Right atrium auricular region (tissue), 2 donors: ENCODE results near the gene BRK1. TPM values are rescaled to one million over a fixed set of nuclear protein-coding genes. Genes with fewer than 3 reads are reported as not detected.
"Not testable (repeated sequence)": the region's sequence is repeated elsewhere in the genome, so short reads cannot be mapped to it uniquely, and the experiment has no call there.

Experiments
- DNase-seq: peaks from one replicate; pipeline ENCODE4 v3.0.0-alpha.2; 2019; ENCODE audit warnings: low spot score
- H3K27ac ChIP-seq, 2 donors: fragments of 200-600 bp; sonication (generic); 1 replicate in 1 of 2; 2 replicates in 1 of 2; pipeline ENCODE4 v1.5.1; 2016 to 2019
- H3K27me3 ChIP-seq, 2 donors: fragments of 200-600 bp; sonication (generic); one replicate each; pipeline versions ENCODE4 v1.5.1 to v1.6.0; 2017 to 2019
- H3K36me3 ChIP-seq: fragments of 200-600 bp; sonication (generic); one replicate; pipeline ENCODE4 v1.5.1; 2016
- H3K4me1 ChIP-seq, 2 donors: fragments of 200-600 bp; sonication (generic); one replicate each; pipeline versions ENCODE4 v1.5.1 to v1.6.0; 2017 to 2019
- H3K4me3 ChIP-seq, 2 donors: fragments of 200-600 bp; sonication (generic); 1 replicate in 1 of 2; 2 replicates in 1 of 2; pipeline ENCODE4 v1.5.1; 2017 to 2019; ENCODE audit warnings: mild to moderate bottlenecking in 1 of 2, moderate library complexity in 1 of 2
- H3K9me3 ChIP-seq, 2 donors: fragments of 200-600 bp; sonication (generic); one replicate each; pipeline ENCODE4 v1.5.1; 2019
- CTCF ChIP-seq, 2 donors: fragments of 200-600 bp; sonication (generic); IDR thresholded peaks; one replicate each; pipeline ENCODE4 v1.5.1; 2019; ENCODE audit warnings: antibody characterized with exemption in 2 of 2
- total RNA-seq, 2 donors: library from RNA; depleted of rRNA; stranded (reverse); fragments of >200 nt; gene quantifications; one replicate each; pipeline ENCODE4 v1.1.0, GENCODE V29; 2016

BRK1 gene
- total RNA-seq, 2 donors from 2014 or later = 58.3 to 94.3 TPM

DNA sequence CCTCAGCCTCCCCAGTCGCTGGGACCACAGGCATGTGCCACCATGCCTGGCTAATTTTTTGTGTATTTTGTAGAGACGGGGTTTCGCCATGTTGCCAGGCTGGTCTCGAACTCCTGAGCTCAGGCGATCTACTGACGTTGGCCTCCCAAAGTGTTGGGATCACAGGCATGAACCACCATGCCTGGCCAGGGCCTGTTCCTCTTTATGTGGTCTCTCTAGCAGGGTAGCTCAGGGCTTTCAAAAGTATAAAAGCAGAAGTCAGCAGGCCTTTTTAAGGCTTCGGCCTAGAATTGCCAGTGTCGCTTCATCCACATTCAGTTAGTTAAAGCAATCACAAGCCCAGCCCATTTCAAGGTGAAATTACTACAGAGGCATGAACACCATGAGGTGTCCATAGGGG, 33.8 kb downstream of the BRK1 start:
- peaks cover 0 to 3% of the 10 kb centered on the region in 2 donors for H3K4me1 ChIP-seq
- DNase-seq = no peak
- no peaks in the 10 kb centered on the region for H3K27me3 ChIP-seq
- no peak for TF ChIP-seq CTCF (IDR thresholded peaks at IDR 0.05)
- no peaks in the 10 kb centered on the region for H3K9me3 ChIP-seq
- H3K27ac ChIP-seq = no peak overlapping the region
- H3K36me3 ChIP-seq = peaks cover 52% of the 10 kb centered on the region
- H3K4me3 ChIP-seq = no peak overlapping the region

DNA sequence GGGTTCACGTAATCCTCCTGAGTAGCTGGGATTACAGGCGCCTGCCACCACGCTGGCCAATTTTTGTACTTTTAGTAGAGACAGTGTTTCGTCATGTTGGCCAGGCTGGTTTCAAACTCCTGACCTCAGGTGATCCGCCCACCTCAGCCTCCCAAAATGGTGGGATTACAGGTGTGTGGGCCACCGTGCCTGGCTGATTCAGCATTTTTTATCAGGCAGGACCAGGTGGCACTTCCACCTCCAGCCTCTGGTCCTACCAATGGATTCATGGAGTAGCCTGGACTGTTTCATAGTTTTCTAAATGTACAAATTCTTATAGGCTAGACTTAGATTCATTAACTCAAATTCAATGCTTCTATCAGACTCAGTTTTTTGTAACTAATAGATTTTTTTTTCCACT, 35.5 kb downstream of the BRK1 start:
- DNase-seq = no peak
- no peaks in the 10 kb centered on the region for H3K9me3 ChIP-seq
- no peaks in the 10 kb centered on the region for H3K4me1 ChIP-seq
- H3K27ac ChIP-seq = no peak overlapping the region
- no peak overlapping the region for H3K4me3 ChIP-seq
- H3K36me3 ChIP-seq = peaks cover 52% of the 10 kb centered on the region
- H3K27me3 ChIP-seq = no peaks in the 10 kb centered on the region
- no peak for TF ChIP-seq CTCF (IDR thresholded peaks at IDR 0.05)

DNA sequence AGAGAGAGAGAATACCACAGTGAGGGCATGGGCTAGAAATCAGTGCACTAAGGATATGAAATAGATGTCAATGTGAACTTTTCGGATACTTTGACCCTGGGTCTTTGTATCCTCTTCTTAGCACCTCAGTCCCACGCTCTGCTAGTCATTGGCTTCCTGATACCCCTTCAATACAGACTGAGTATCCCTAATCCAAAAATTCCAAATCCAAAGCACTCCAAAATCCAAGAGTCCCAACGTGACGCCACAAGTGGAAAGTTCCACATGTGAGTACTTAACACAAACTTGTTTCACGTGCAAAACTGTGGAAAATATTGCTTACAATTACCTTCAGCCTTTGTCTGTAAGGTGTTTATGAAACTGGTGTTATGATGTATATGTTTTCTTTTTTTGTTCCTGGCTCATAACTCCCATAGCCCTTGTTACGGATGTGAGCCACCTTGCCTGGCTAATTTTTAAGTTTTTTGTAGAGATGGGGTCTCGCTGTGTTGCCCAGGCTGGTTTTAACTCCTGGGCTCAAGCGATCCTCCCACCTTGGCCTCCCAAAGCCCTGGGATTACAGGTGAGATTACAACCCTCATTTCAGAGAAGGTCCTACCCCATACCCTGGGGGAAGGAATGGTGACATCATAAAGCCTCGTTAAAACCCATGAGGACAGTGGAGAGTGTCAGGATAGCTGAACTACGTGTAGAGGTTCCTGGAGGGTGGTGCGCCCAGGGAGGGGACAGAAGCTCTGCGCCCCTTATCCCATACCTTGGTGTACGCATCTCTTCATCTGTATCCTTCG, 39.1 kb downstream of the BRK1 start:
- H3K4me3 ChIP-seq = no peak overlapping the region
- TF ChIP-seq CTCF (IDR thresholded peaks at IDR 0.05) = no peak
- no peaks in the 10 kb centered on the region for H3K9me3 ChIP-seq
- no peaks in the 10 kb centered on the region for H3K4me1 ChIP-seq
- H3K27ac ChIP-seq = no peak overlapping the region
- no peaks in the 10 kb centered on the region for H3K27me3 ChIP-seq
- no peak for DNase-seq
- peaks cover 37% of the 10 kb centered on the region for H3K36me3 ChIP-seq

DNA sequence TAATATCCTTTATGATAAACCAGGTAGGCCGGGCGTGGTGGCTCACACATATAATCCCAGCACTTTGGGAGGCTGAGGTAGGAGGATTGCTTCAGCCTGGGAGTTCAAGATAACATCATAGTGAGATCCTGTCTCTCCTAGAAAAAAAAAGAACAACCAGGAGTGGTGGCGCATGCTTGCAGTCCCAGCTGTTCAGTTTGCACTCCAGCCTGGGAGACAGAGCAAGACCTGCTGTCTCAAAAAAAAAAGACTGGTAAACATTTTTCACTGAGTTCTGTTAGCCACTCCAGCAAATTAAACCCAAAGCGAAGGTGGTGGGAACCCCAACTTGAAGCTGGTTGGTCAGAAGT, 39.6 kb downstream of the BRK1 start:
- Histone ChIP-seq H3K27me3 (no peaks in the 10 kb centered on the region), H3K27ac (no peak overlapping the region), H3K4me3 (no peak overlapping the region), H3K9me3 (no peaks in the 10 kb centered on the region), H3K4me1 (no peaks in the 10 kb centered on the region), H3K36me3 (peaks cover 31% of the 10 kb centered on the region)
- DNase-seq = no peak
- TF ChIP-seq CTCF (IDR thresholded peaks at IDR 0.05) = no peak

DNA sequence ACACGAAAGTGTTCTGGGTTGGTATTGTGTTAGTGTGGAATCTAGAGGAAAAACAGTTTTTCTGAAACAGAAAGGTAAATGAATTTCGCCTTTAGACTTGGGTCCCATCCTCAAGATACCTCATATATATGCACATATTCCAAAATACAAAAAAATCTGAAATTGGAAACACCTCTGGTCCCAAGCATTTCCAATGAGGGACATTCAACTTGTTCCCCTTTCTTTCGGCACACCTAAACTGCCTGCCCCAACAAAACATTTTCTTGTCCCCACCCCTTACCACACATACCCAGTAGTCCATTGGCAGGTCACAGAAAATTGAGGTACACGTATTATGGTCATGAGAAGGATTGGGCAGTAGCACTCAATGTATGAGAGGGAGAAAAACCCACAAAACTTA, 40.2 kb downstream of the BRK1 start:
- H3K27me3 ChIP-seq = no peaks in the 10 kb centered on the region
- H3K4me3 ChIP-seq = no peak overlapping the region
- no peak overlapping the region for H3K27ac ChIP-seq
- no peak for DNase-seq
- H3K9me3 ChIP-seq = no peaks in the 10 kb centered on the region
- H3K4me1 ChIP-seq = no peaks in the 10 kb centered on the region
- no peak for TF ChIP-seq CTCF (IDR thresholded peaks at IDR 0.05)
- peaks cover 26% of the 10 kb centered on the region for H3K36me3 ChIP-seq

DNA sequence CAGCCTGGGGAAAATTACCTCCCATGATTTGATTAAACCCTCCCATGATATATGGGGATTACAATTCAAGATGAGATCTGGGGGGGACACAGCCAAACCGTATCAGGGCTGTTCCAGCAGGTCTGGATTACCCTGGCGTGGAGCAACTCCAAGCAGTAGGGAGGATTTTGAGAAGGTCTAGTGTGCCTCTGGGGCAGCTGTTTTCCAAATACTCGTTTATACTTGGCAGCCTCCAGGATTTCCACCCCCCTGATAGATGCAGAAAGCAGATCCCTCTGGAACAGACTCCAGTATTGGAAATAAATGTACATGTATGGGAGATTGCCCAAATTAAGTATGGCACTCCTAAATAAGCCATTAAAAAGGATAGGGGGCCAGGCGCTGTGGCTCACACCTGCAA, 41.6 kb downstream of the BRK1 start:
- H3K9me3 ChIP-seq = no peaks in the 10 kb centered on the region
- peaks cover 13% of the 10 kb centered on the region for H3K36me3 ChIP-seq
- TF ChIP-seq CTCF (IDR thresholded peaks at IDR 0.05) = no peak
- H3K27me3 ChIP-seq = no peaks in the 10 kb centered on the region
- DNase-seq = no peak
- H3K27ac ChIP-seq = no peak overlapping the region
- no peak overlapping the region for H3K4me3 ChIP-seq
- H3K4me1 ChIP-seq = no peaks in the 10 kb centered on the region

GRCh38 chr3:10158555-10158954, 43.1 kb downstream of the BRK1 start:
- H3K4me1 ChIP-seq, H3K36me3 ChIP-seq, DNase-seq, H3K9me3 ChIP-seq, H3K4me3 ChIP-seq, H3K27me3 ChIP-seq, H3K27ac ChIP-seq: not testable (repeated sequence)
